Bronchial epithelial cell (primary cell): ENCODE data around the gene TBCEL. TPM values are rescaled to one million over a fixed set of nuclear protein-coding genes. Genes with fewer than 3 reads are reported as not detected.
A peak's percentile ranks its signal among the peaks of the same experiment; 100 is the strongest.
"Not testable (repeated sequence)": the region's sequence is repeated elsewhere in the genome, so short reads cannot be mapped to it uniquely, and the experiment has no call there.

Experiments used
- DNase-seq: peaks from one replicate; pipeline ENCODE4 v3.0.0-alpha.2; 2010; ENCODE audit warnings: low read depth
- FAIRE-seq: peaks from 2 replicates; lab custom pipeline; 2011; peaks lifted over from hg19 to GRCh38; lab: Jason Lieb, UNC
- H3K27me3 ChIP-seq: 2 replicates; pipeline ENCODE4 v1.5.1; 2011; ENCODE audit warnings: low read length; ENCODE audit not compliant: control insufficient read depth, insufficient read depth
- H3K36me3 ChIP-seq: 2 replicates; pipeline ENCODE4 v1.5.1; 2011; ENCODE audit warnings: low read length; ENCODE audit not compliant: control insufficient read depth, insufficient read depth
- H3K4me3 ChIP-seq: 2 replicates; pipeline ENCODE4 v1.5.1; 2011; ENCODE audit warnings: mild to moderate bottlenecking, low read depth, low read length, control low read depth
- CTCF ChIP-seq: IDR thresholded peaks from 2 replicates; pipeline ENCODE4 v1.5.1; 2011; ENCODE audit warnings: mild to moderate bottlenecking, moderate library complexity, low read length, control low read depth, inconsistent platforms; ENCODE audit not compliant: insufficient read depth, severe bottlenecking
- total RNA-seq: library from RNA; depleted of rRNA; stranded (reverse); fragments of >200 nt; gene quantifications from 2 replicates; pipeline ENCODE4 v1.2.1, GENCODE V29; 2014

The TBCEL gene
- total RNA-seq, 1 donor from 2014 or later, result 15.0 TPM

GRCh38 chr11:121018746-121019145 is 5.2 kb upstream of the TBCEL start:
- DNase-seq (no peak), FAIRE-seq (no peak)
- TF ChIP-seq CTCF, result no peak

GRCh38 chr11:121021718-121022117 is 2.2 kb upstream of the TBCEL start:
- FAIRE-seq, H3K27me3 ChIP-seq, DNase-seq, H3K36me3 ChIP-seq, H3K4me3 ChIP-seq: not testable (repeated sequence)

More at GRCh38 chr11:121018746-121019145, 5.2 kb upstream of the TBCEL start:
- no peak overlapping the region for H3K4me3 ChIP-seq
- no peaks in the 10 kb centered on the region for H3K27me3 ChIP-seq
- H3K36me3 ChIP-seq, result no peaks in the 10 kb centered on the region

- no peaks in the 10 kb centered on the region for H3K27me3 ChIP-seq
- FAIRE-seq, result peak; percentile 77
- no peaks in the 10 kb centered on the region for H3K36me3 ChIP-seq
- DNase-seq, result peak; percentile 65
- TF ChIP-seq CTCF, result no peak
- no peak overlapping the region for H3K4me3 ChIP-seq
Measured at GRCh38 chr11:121024989-121025388, 1.1 kb downstream of the TBCEL start.

- no peaks in the 10 kb centered on the region for H3K36me3 ChIP-seq
- FAIRE-seq (no peak), DNase-seq (no peak)
- no peak overlapping the region for H3K4me3 ChIP-seq
- TF ChIP-seq CTCF, result no peak
- no peaks in the 10 kb centered on the region for H3K27me3 ChIP-seq
Measured at GRCh38 chr11:121029153-121029552, 5.3 kb downstream of the TBCEL start.

GRCh38 chr11:121029813-121030445 is 6.0 kb downstream of the TBCEL start:
- FAIRE-seq (no peak), DNase-seq (no peak)
- Histone ChIP-seq H3K4me3 (no peak overlapping the region), H3K27me3 (no peaks in the 10 kb centered on the region), H3K36me3 (no peaks in the 10 kb centered on the region)
- TF ChIP-seq CTCF, result no peak

- DNase-seq (no peak), FAIRE-seq (no peak)
- Histone ChIP-seq H3K4me3 (no peak overlapping the region), H3K27me3 (no peaks in the 10 kb centered on the region), H3K36me3 (no peaks in the 10 kb centered on the region)
- TF ChIP-seq CTCF, result no peak
Measured at GRCh38 chr11:121031167-121031566, 7.3 kb downstream of the TBCEL start.

GRCh38 chr11:121031648-121032047 is 7.7 kb downstream of the TBCEL start:
- not testable (repeated sequence) for DNase-seq, H3K36me3 ChIP-seq, H3K27me3 ChIP-seq, FAIRE-seq, H3K4me3 ChIP-seq
